Activated naive CD8-positive, alpha-beta T cell treated with anti-CD3 and anti-CD28 coated beads, Interleukin-2, amount 10 ng/mL, durations not matched to agents 7 days and 5 days (primary cell): ENCODE measurements around the gene IBA57. TPM values are rescaled to one million over a fixed set of nuclear protein-coding genes. Genes with fewer than 3 reads are reported as not detected.

ENCODE experiments used
- ATAC-seq: fragments of 150-1000 bp; cut with Tn5 transposase; one replicate; pipeline ENCODE4 v1.10.0; 2021; ENCODE audit warnings: low read depth, moderate library complexity
- POLR2A ChIA-PET: fragments of 350-600 bp; sonication (Branson Sonifier 250); formaldehyde crosslinking; loops from one replicate; lab custom pipeline; 2021; ENCODE audit warnings: antibody characterized with exemption; lab: Charles Lee
- DNase-seq: peaks from one replicate; pipeline ENCODE4 v3.0.0; 2021
- H3K27ac Mint-ChIP-seq: one replicate; pipeline ENCODE4 v1.8.0; 2022; ENCODE audit warnings: mild to moderate bottlenecking, mixed read lengths
- H3K27me3 Mint-ChIP-seq: one replicate; pipeline ENCODE4 v1.8.0; 2022; ENCODE audit warnings: mild to moderate bottlenecking, moderate library complexity, mixed read lengths
- H3K36me3 Mint-ChIP-seq: one replicate; pipeline ENCODE4 v1.8.0; 2021; ENCODE audit warnings: mild to moderate bottlenecking, mixed read lengths
- H3K4me1 Mint-ChIP-seq: one replicate; pipeline ENCODE4 v1.8.0; 2021; ENCODE audit warnings: mixed read lengths
- H3K4me3 Mint-ChIP-seq: one replicate; pipeline ENCODE4 v1.8.0; 2022; ENCODE audit warnings: mild to moderate bottlenecking, moderate library complexity, mixed read lengths
- H3K9me3 Mint-ChIP-seq: one replicate; pipeline ENCODE4 v1.8.0; 2021; ENCODE audit warnings: mixed read lengths
- total RNA-seq, 2 experiments: library from RNA; stranded (reverse); gene quantifications; one replicate each; pipeline ENCODE4 v1.2.3, GENCODE V29; 2021

The IBA57 gene
- total RNA-seq, 2 experiments from 2014 or later, result 9.7 to 12.2 TPM

- peaks cover 21% of the 10 kb centered on the region for H3K27me3 Mint-ChIP-seq
- ATAC-seq, result no peak
- H3K4me3 Mint-ChIP-seq, result no peak overlapping the region
- no peaks in the 10 kb centered on the region for H3K4me1 Mint-ChIP-seq
- no peaks in the 10 kb centered on the region for H3K36me3 Mint-ChIP-seq
- peaks cover 1% of the 10 kb centered on the region for H3K9me3 Mint-ChIP-seq
- DNase-seq, result no peak
- POLR2A ChIA-PET, result no interaction called here
- no peak overlapping the region for H3K27ac Mint-ChIP-seq
Measured at GRCh38 chr1:228205526-228206436, 40.2 kb downstream of the IBA57 start.

DNA sequence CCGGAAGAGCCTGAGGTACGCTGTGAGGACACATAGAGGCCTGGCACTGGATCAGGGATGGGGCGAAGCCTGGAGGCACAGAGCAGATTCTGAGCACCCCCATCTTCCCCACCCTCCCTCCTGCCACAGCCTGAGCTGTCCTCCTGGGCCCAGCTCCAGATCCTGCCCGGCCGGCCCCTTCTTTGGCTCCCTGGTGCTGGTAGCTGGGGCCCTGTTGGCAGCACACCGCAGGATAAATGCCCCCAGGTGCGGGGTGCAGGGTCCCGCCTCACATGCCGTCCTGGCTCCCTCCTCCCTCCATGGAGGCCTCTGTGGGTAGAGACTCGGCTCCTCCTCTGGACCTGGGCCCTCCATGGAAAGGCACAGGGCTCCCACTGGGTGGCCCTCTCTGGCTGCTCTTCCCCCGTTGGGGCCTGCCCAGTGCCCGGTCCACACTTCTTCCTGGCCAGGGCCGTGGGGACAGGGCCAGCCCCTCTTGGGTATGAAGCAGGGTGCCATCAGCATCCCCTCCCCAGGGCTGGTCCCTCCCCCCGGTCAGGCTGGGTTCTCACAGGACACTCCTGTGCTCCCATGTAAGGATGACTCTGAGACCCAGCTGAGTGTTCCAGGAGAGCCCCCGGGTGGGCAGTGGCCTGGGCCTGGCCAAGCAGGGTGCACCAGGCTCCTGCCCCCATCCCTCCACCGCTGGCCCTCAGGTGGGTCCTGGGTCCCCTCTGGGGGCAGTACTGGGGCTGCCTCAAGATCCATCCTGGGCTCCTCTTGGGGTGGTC lies 41.2 kb downstream of the IBA57 start:
- no peak for DNase-seq
- peaks cover 21% of the 10 kb centered on the region for H3K27me3 Mint-ChIP-seq
- no peak overlapping the region for H3K27ac Mint-ChIP-seq
- no peak overlapping the region for H3K4me3 Mint-ChIP-seq
- ATAC-seq, result no peak
- H3K4me1 Mint-ChIP-seq, result no peaks in the 10 kb centered on the region
- no peaks in the 10 kb centered on the region for H3K9me3 Mint-ChIP-seq
- H3K36me3 Mint-ChIP-seq, result no peaks in the 10 kb centered on the region
- POLR2A ChIA-PET, result no interaction called here

DNA sequence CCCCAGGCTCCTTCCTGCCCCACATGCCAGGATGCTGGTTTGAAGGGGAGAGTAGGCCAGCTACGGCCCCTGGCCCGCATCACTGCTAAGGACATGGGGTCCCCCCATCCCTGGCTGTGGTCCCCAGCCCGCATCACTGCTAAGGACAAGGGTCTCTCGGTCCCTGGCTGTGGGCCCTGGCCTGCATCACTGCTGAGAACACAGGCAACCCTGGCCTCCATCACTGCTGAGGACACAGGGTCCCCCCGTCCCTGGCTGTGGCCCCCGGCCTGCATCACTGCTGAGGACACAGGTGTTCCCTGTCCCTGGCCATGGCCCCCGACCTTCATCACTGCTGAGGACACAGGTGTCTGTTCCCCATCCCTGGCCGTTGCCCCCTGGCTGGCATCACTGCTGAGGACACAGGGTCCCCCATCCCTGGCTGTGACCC lies 41.8 kb downstream of the IBA57 start:
- Mint-ChIP-seq H3K27me3 (peaks cover 21% of the 10 kb centered on the region), H3K9me3 (no peaks in the 10 kb centered on the region), H3K36me3 (no peaks in the 10 kb centered on the region), H3K27ac (no peak overlapping the region), H3K4me1 (no peaks in the 10 kb centered on the region), H3K4me3 (no peak overlapping the region)
- ATAC-seq (no peak), DNase-seq (no peak)
- POLR2A ChIA-PET, result no interaction called here

GRCh38 chr1:228207851-228208821 lies 42.5 kb downstream of the IBA57 start, which contains the start of gene OBSCN:
Gene OBSCN (plus strand): TSS chr1:228208044. CDS start chr1:228211784, 3,740 bp downstream.
- no peak within 1 kb of the TSS for H3K4me3 Mint-ChIP-seq
- POLR2A ChIA-PET, result no interaction called here
- H3K9me3 Mint-ChIP-seq, result no peaks in the 10 kb centered on the region
- no peaks in the 10 kb centered on the region for H3K36me3 Mint-ChIP-seq
- ATAC-seq (no peak), DNase-seq (no peak)
- H3K27me3 Mint-ChIP-seq, result peaks cover 17% of the 10 kb centered on the region
- H3K4me1 Mint-ChIP-seq, result peaks cover 2% of the 10 kb centered on the region
- H3K27ac Mint-ChIP-seq, result no peak within 1 kb of the TSS

DNA sequence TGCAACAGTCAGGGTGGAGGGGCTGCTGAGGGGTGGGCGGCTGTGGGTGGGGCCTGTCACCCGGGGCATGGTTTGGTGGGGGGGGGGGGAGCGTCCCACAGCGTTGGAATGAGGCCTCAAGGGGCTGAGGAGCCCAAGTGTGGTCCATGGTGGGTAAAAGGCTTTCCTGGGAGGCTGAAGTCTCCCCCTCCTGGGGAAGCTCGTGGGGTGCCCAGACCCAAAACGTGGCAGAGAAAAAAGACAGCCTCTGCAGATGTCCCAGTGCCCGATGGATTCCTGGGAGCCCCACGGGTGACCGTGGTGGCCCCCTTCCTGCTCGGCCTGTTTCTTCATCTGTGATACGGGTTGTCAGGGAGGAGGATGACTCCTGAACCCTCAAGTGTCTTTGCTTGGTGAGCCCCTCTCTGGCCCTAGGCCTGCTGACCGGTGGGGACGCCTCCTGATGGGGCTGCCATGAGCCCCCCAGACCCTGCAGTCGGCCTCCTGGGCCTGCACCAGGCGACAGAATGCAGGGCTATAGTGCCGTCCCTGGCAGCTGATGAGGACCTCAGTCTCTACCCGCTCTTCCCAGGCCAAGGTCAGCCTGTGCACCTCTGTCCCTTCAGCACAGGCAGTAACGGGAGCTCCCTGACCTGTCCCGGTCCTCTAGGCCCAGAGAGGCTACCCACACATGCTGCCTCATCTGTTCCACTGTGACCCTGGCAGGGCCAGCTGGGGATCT lies 43.4 kb downstream of the IBA57 start:
- no peaks in the 10 kb centered on the region for H3K9me3 Mint-ChIP-seq
- H3K27ac Mint-ChIP-seq, result no peak overlapping the region

DNA sequence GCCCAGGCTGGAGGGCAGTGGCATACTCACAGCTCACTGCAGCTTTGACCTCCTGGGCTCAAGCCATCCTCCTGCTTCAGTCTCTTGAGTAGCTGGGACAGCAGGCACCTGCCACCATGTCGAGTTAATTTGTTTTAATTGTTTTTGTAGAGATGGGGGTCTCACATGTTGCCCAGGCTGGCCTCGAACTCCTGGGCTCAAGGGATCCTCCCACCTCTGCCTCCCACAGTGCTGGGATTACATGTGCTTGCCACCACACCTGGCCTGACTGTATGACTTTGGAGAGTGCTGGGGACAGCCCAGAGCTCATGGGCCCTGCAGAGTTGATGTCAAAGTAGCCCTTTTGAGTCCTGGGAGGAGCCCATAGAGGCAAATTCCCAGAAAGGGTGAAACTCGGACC lies 44.1 kb downstream of the IBA57 start:
- Mint-ChIP-seq H3K4me3 (no peak overlapping the region), H3K27me3 (peaks cover 6% of the 10 kb centered on the region), H3K9me3 (no peaks in the 10 kb centered on the region), H3K27ac (no peak overlapping the region), H3K4me1 (peaks cover 4% of the 10 kb centered on the region), H3K36me3 (no peaks in the 10 kb centered on the region)
- ATAC-seq (no peak), DNase-seq (no peak)
- POLR2A ChIA-PET, result no interaction called here

More for the DNA sequence above, 43.4 kb downstream of the IBA57 start:
- Mint-ChIP-seq H3K4me3 (no peak overlapping the region), H3K4me1 (peaks cover 4% of the 10 kb centered on the region), H3K27me3 (peaks cover 11% of the 10 kb centered on the region), H3K36me3 (no peaks in the 10 kb centered on the region)
- POLR2A ChIA-PET, result no interaction called here
- ATAC-seq (no peak), DNase-seq (no peak)

DNA sequence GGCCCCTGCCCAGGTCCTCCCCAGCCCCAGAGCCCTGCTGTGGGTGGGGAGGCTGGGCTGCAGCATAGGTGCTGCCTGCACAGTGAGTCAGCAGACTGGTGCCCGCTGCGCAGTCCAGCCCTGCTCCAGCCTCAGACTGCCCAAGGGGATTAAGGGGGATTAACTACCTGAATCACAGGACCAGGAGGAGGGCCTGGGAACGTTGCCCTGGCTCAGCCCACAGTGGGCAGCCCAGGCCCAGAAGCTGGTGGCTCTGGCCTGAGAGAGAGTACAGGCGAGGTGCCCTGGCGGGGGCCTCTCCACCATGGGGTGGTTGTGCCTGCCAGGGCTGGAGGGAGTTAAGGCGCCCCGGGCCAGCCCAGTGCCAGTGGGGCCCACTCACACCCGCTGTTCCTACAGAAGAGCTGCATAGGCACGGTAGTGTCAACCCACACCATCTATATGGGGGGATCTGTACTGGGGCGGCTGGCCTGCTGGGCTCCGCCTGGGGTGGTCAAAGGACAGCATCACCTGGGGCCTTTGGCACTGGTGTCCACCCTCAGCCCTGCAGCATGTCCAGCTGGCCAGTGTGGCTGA lies 44.6 kb downstream of the IBA57 start:
- ATAC-seq, result no peak
- no peak overlapping the region for H3K27ac Mint-ChIP-seq
- POLR2A ChIA-PET, result no interaction called here

GRCh38 chr1:228210712-228211530 lies 45.3 kb downstream of the IBA57 start:
- POLR2A ChIA-PET, result no interaction called here
- peaks cover 4% of the 10 kb centered on the region for H3K4me1 Mint-ChIP-seq
- no peak overlapping the region for H3K27ac Mint-ChIP-seq
- no peaks in the 10 kb centered on the region for H3K27me3 Mint-ChIP-seq
- no peak overlapping the region for H3K4me3 Mint-ChIP-seq
- ATAC-seq, result no peak
- H3K36me3 Mint-ChIP-seq, result peaks cover under 1% of the 10 kb centered on the region
- DNase-seq, result no peak
- H3K9me3 Mint-ChIP-seq, result no peaks in the 10 kb centered on the region

More for the DNA sequence above, 44.6 kb downstream of the IBA57 start:
- DNase-seq, result no peak
- H3K4me1 Mint-ChIP-seq, result peaks cover 4% of the 10 kb centered on the region
- no peak overlapping the region for H3K4me3 Mint-ChIP-seq
- H3K36me3 Mint-ChIP-seq, result no peaks in the 10 kb centered on the region
- no peaks in the 10 kb centered on the region for H3K9me3 Mint-ChIP-seq
- peaks cover 4% of the 10 kb centered on the region for H3K27me3 Mint-ChIP-seq

DNA sequence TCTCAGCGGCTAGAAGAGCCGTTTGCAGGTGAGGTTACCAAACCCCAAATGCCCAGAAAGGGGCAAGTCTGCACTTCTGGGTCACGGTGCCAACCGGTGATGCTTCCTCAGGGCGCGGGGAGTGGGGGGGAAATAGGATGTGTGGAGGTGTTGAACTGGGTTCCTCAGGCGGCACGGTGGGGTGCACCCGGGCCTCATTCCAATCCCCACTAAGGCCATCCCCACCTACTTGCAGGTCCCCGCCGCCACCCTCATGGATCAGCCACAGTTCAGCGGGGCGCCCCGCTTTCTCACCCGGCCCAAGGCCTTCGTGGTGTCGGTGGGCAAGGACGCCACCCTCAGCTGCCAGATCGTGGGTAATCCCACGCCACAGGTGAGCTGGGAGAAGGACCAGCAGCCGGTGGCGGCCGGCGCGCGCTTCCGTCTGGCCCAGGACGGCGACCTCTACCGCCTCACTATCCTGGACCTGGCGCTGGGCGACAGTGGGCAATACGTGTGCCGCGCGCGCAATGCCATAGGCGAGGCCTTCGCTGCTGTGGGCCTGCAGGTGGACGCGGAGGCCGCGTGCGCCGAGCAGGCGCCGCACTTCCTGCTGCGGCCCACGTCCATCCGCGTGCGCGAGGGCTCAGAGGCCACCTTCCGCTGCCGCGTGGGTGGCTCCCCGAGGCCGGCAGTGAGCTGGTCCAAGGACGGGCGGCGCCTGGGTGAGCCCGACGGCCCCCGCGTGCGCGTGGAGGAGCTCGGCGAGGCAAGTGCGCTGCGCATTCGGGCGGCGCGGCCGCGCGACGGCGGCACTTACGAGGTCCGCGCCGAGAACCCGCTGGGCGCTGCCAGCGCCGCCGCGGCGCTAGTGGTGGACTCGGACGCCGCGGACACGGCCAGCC lies 46.2 kb downstream of the IBA57 start:
- Mint-ChIP-seq H3K9me3 (no peaks in the 10 kb centered on the region), H3K27ac (no peak overlapping the region)
- POLR2A ChIA-PET, result no interaction called here

GRCh38 chr1:228212415-228212965 lies 46.9 kb downstream of the IBA57 start:
- peaks cover 3% of the 10 kb centered on the region for H3K36me3 Mint-ChIP-seq
- peaks cover 7% of the 10 kb centered on the region for H3K4me1 Mint-ChIP-seq
- no peaks in the 10 kb centered on the region for H3K9me3 Mint-ChIP-seq
- no peak overlapping the region for H3K27ac Mint-ChIP-seq
- H3K4me3 Mint-ChIP-seq, result no peak overlapping the region
- no peaks in the 10 kb centered on the region for H3K27me3 Mint-ChIP-seq
- ATAC-seq (no peak), DNase-seq (no peak)
- POLR2A ChIA-PET, result no interaction called here

More for the DNA sequence above, 46.2 kb downstream of the IBA57 start:
- Mint-ChIP-seq H3K4me1 (peaks cover 7% of the 10 kb centered on the region), H3K36me3 (peaks cover 3% of the 10 kb centered on the region), H3K27me3 (no peaks in the 10 kb centered on the region), H3K4me3 (no peak overlapping the region)
- DNase-seq (no peak), ATAC-seq (no peak)
